GM18909 (cell line): ENCODE data around the gene AP1G2.

Experiments
- ATAC-seq: cut with Tn5 transposase; IDR thresholded peaks from one replicate; pipeline ENCODE4 v1.9.1; 2021; ENCODE audit warnings: mild to moderate bottlenecking; ENCODE audit not compliant: unreplicated experiment, poor library complexity

AP1G2 gene

GRCh38 chr14:23520899-23521533, 46.6 kb downstream of the AP1G2 start:
- no peak for ATAC-seq

GRCh38 chr14:23518709-23519108, 48.9 kb downstream of the AP1G2 start:
- ATAC-seq = no peak

GRCh38 chr14:23517650-23518326, 49.8 kb downstream of the AP1G2 start:
- no peak for ATAC-seq

GRCh38 chr14:23514644-23514957, 53.0 kb downstream of the AP1G2 start:
- ATAC-seq = no peak

GRCh38 chr14:23513818-23514643, 53.6 kb downstream of the AP1G2 start:
- ATAC-seq = no peak

GRCh38 chr14:23513005-23513817, 54.4 kb downstream of the AP1G2 start:
- ATAC-seq = no peak

- ATAC-seq = no peak
Measured at GRCh38 chr14:23512156-23512555, 55.4 kb downstream of the AP1G2 start.
